Measurements from ENCODE around the gene PCYT2. TPM values are rescaled to one million over a fixed set of nuclear protein-coding genes. Genes with fewer than 3 reads are reported as not detected.

Gene PCYT2
- polyA plus RNA-seq, 3 donors from 2014 or later = 44.7 to 59.6 (median 49.5) TPM

DNA sequence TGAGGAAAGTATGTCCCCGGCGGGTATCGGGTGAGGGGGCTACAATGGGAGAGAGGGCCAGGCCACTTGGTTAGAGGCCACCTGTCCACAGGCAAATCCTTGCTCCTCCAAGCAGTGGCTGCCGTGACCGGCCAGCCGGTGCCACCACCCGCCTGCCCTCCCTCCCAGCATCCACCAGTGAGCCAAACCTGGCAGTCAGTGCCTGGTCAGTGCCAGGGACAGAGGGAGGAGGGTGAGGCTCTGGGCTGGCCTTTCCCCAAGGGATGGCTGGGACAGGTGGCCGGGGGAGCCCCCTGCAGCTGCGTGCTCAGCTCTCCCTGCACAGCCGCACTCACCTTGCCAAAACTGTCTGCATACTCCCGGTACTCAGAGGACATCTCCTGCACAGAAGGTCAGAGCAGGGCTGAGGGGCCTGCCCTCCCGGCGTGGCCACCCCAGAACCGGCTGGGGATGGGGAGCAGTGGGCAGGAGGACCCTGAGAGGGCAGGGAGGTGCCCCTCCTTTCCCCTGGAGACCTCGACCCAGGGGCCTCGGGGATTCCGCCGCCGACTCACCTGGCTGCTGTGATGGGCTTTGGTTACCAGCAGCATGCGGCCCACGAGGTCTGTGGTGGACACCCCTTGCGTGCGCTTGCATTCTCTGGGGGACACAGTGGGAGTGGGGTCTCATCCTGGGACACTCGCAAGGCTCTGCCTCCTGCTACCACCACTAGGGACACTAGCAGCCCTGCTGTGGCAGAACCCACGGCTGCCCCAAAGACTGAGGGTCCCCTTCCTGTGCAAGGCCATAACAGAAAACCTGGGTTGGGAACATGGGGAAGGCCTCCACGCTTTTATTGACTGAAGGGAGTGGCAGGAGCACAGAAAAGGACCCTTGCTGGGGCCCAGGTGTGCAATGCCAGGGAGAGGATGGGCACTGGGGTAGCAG lies 3.7 kb downstream of the PCYT2 start:
- Mint-ChIP-seq H3K36me3 (no peaks in the 10 kb centered on the region), H3K27me3 (ENCODE audit: low read depth in 3 of 3) (peaks cover 1 to 11% (median 3%) of the 10 kb centered on the region in 3 donors), H3K4me1 (peaks cover 0 to 8% of the 10 kb centered on the region in 2 donors), H3K4me3 (no peak overlapping the region), H3K27ac (no peak overlapping the region), H3K9me3 (no peaks in the 10 kb centered on the region)
- DNase-seq = no peak

- no peaks in the 10 kb centered on the region for H3K9me3 Mint-ChIP-seq
- H3K4me3 Mint-ChIP-seq = no peak overlapping the region
- H3K27ac Mint-ChIP-seq = no peak overlapping the region
- peaks cover 0 to 6% of the 10 kb centered on the region in 2 donors for H3K4me1 Mint-ChIP-seq
- H3K36me3 Mint-ChIP-seq = no peaks in the 10 kb centered on the region
- H3K27me3 Mint-ChIP-seq (ENCODE audit: low read depth in 3 of 3) = peaks cover 0 to 10% (median 2%) of the 10 kb centered on the region in 3 donors
- DNase-seq = no peak
These were observed 4.6 kb downstream of the PCYT2 start for GRCh38 chr17:81906476-81907218.

- H3K27me3 Mint-ChIP-seq (ENCODE audit: low read depth in 3 of 3) = peaks cover 0 to 8% (median 0%) of the 10 kb centered on the region in 3 donors
- H3K27ac Mint-ChIP-seq = no peak overlapping the region
- DNase-seq = no peak
- H3K36me3 Mint-ChIP-seq = peaks cover 0 to 3% (median under 1%) of the 10 kb centered on the region in 3 donors
- H3K4me3 Mint-ChIP-seq = no peak overlapping the region
- H3K4me1 Mint-ChIP-seq = peaks cover 1 to 6% of the 10 kb centered on the region in 2 donors
- H3K9me3 Mint-ChIP-seq = no peaks in the 10 kb centered on the region
These were observed 5.2 kb downstream of the PCYT2 start for GRCh38 chr17:81905993-81906392.

- Mint-ChIP-seq H3K9me3 (no peaks in the 10 kb centered on the region), H3K4me1 (peaks cover 6 to 9% of the 10 kb centered on the region in 2 donors), H3K27me3 (ENCODE audit: low read depth in 3 of 3) (peaks cover 0 to 7% (median 0%) of the 10 kb centered on the region in 3 donors), H3K27ac (no peak overlapping the region), H3K36me3 (peaks cover 0 to 7% (median 4%) of the 10 kb centered on the region in 3 donors), H3K4me3 (no peak overlapping the region)
- DNase-seq = no peak
These were observed 5.7 kb downstream of the PCYT2 start for GRCh38 chr17:81905424-81905875.

DNA sequence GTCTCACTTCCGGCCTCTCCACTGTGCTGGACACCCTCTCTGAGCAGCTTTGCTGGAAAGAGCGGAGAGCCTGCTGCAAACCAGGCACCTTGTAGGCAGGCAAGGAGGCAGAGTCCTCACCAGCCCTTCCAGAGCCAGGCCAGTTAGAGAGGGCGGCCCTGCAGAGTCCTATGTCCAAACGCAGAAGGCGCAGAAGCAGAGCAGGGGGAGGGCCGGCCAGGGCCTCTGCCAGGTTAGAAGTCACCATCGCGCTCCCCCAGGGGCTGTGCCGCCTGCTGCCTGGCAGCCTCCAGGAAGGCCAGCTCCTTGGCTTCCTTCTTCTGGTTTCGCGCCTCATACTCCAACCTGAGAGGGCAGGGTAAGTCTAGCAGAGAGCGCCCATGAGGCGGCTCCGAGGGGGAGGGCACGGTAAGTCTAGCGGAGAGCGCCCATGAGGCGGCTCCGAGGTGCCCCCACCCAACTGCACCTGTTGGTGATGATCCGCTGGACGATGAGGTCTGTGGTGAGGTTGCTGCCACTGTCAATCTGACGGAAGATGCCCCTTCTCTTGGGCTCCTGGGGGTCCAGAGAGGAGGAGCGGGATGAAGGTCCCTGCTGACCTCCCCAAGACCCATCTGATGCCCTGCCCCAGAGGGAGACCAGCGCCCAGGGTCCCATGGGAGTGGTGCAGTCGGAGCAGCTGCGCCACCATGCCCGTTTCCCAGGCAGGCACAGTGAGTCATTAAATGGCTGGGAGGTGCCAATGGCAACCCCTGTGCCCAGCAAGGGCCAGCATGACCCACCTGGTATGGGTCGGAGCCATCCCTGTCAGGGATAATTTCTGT lies 6.4 kb downstream of the PCYT2 start:
- H3K36me3 Mint-ChIP-seq = peaks cover 0 to 12% (median 8%) of the 10 kb centered on the region in 3 donors
- no peak overlapping the region for H3K27ac Mint-ChIP-seq
- H3K4me1 Mint-ChIP-seq = peaks cover 6% of the 10 kb centered on the region in 2 donors
- H3K27me3 Mint-ChIP-seq (ENCODE audit: low read depth in 3 of 3) = peaks cover 0 to 3% (median 0%) of the 10 kb centered on the region in 3 donors
- no peak for DNase-seq
- H3K4me3 Mint-ChIP-seq = no peak overlapping the region
- no peaks in the 10 kb centered on the region for H3K9me3 Mint-ChIP-seq

DNA sequence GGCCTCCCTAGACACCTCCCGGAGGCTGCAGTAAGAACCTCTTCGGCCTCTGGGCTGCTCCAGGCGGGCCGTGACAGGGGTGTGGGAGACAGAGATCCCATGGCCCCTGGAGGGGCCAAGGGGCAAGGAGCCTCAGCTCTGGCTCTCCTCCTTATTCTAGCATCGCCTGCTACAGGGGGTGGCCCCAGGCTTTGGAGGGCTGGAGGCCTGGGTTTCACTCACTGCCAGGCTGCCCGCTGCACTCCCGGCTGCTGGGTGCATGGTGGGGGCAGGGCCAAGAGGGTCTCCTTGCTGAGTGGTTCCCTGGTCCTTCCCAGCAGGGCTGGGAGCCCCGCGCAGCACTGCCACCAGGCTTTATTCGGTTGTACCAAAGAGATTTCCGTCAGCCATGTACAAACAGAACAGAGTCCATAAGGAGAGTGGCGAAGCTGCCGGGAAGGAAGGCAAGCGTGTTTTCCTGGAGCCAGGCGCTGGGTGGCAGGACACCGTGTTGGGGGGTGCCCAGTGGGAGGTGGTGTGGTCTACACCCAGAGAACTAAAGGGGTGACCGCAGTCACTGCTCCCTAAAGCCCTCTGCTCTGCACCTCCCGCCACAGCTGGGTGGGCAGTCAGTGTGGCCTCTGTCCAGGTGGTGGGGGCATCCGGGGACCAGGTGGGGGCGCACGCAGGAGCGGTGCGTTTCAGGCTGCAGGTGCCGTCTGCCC lies 7.2 kb downstream of the PCYT2 start:
- Mint-ChIP-seq H3K4me1 (peaks cover 2 to 6% of the 10 kb centered on the region in 2 donors), H3K27me3 (ENCODE audit: low read depth in 3 of 3) (peaks cover 0 to 3% (median 0%) of the 10 kb centered on the region in 3 donors), H3K4me3 (no peak overlapping the region), H3K36me3 (peaks cover 0 to 13% (median 8%) of the 10 kb centered on the region in 3 donors), H3K27ac (no peak overlapping the region), H3K9me3 (no peaks in the 10 kb centered on the region)
- DNase-seq = no peak

GRCh38 chr17:81903415-81903831 lies 7.8 kb downstream of the PCYT2 start:
- H3K9me3 Mint-ChIP-seq = no peaks in the 10 kb centered on the region
- H3K27ac Mint-ChIP-seq = no peak overlapping the region
- peaks cover 0 to 3% (median 0%) of the 10 kb centered on the region in 3 donors for H3K27me3 Mint-ChIP-seq (ENCODE audit: low read depth in 3 of 3)
- peaks cover 0 to 13% (median 8%) of the 10 kb centered on the region in 3 donors for H3K36me3 Mint-ChIP-seq
- no peak for DNase-seq
- H3K4me1 Mint-ChIP-seq = peaks cover 2 to 6% of the 10 kb centered on the region in 2 donors
- no peak overlapping the region for H3K4me3 Mint-ChIP-seq

- H3K9me3 Mint-ChIP-seq = no peaks in the 10 kb centered on the region
- H3K27ac Mint-ChIP-seq = no peak overlapping the region
- peaks cover 0 to 13% (median 8%) of the 10 kb centered on the region in 3 donors for H3K36me3 Mint-ChIP-seq
- DNase-seq = no peak
- H3K27me3 Mint-ChIP-seq (ENCODE audit: low read depth in 3 of 3) = peaks cover 0 to 3% (median 0%) of the 10 kb centered on the region in 3 donors
- H3K4me1 Mint-ChIP-seq = peaks cover 2 to 6% of the 10 kb centered on the region in 2 donors
- H3K4me3 Mint-ChIP-seq = no peak overlapping the region
These were observed 8.4 kb downstream of the PCYT2 start for GRCh38 chr17:81902653-81903414.

DNA sequence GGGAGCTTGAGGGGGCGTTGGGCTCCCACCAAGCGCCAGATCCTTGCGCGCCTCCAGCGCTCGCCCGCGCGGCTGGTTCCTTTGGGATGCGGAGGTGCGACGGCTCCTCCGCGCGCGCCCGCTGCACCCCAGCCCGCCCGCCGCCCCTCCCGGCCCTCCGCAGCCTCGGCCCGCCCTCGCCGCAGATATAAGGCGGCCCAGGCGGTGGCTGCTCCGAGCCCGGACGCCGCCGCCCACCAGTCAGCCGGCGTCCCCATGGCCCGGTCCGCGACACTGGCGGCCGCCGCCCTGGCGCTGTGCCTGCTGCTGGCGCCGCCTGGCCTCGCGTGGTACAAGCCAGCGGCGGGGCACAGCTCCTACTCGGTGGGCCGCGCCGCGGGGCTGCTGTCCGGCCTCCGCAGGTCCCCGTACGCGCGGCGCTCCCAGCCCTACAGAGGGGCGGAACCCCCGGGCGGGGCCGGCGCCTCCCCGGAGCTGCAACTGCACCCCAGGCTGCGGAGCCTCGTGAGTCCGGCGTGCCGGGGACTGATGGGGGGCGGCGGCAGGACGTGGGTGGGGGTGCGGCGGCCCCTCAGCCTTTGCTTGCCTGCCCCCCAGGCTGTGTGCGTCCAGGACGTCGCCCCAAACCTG lies 9.1 kb downstream of the PCYT2 start, which contains the start of gene NPB:
Gene NPB (plus strand): TSS at position 216 of the 630 bp plus-strand sequence. CDS start 40 bp downstream, at position 256.
- DNase-seq = peak in 2 of 3 donors; percentile 21 to 22
- Mint-ChIP-seq H3K36me3 (peaks cover 0 to 13% (median 8%) of the 10 kb centered on the region in 3 donors), H3K4me3 (peak within 1 kb of the TSS in 3 of 5 donors; percentile 17 to 33 (median 29)), H3K27ac (no peak within 1 kb of the TSS), H3K27me3 (ENCODE audit: low read depth in 3 of 3) (peaks cover 0 to 3% (median 0%) of the 10 kb centered on the region in 3 donors), H3K9me3 (no peaks in the 10 kb centered on the region), H3K4me1 (peaks cover 2 to 6% of the 10 kb centered on the region in 2 donors)

- H3K27ac Mint-ChIP-seq = no peak overlapping the region
- peaks cover 0 to 3% (median 0%) of the 10 kb centered on the region in 3 donors for H3K27me3 Mint-ChIP-seq (ENCODE audit: low read depth in 3 of 3)
- no peak for DNase-seq
- H3K4me1 Mint-ChIP-seq = peaks cover 2 to 6% of the 10 kb centered on the region in 2 donors
- no peaks in the 10 kb centered on the region for H3K9me3 Mint-ChIP-seq
- peaks cover 0 to 13% (median 8%) of the 10 kb centered on the region in 3 donors for H3K36me3 Mint-ChIP-seq
- peak overlapping the region in 4 of 5 donors; percentile 17 to 77 (median 54) for H3K4me3 Mint-ChIP-seq
These were observed 9.8 kb downstream of the PCYT2 start for GRCh38 chr17:81901167-81902022.
